Measurements from ENCODE around the gene TMED7.

TMED7 gene

DNA sequence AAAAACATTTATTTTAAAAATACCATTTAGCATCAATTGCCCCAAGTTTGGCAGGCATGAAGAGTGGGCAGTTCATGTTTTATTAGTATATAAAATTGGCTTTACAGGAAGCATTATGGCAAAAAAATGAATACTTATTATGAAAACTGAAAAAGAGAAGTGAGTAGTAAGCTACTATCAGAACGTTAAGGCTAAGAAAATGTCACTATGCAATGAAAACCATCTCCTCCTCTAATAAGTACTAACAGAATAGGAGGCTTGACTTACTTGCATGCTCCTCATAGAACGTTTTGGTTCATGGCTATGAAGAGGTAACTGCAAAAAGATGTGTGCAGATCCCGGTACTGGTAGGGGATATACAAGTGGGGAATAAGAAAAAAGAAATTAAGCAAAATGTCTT lies 47.2 kb downstream of the TMED7 start:
- no peak for TF ChIP-seq POLR2AphosphoS5 (IDR thresholded peaks at IDR 0.05; ENCODE audit: low read depth, low read length)
- no peak for TF ChIP-seq POLR2A (IDR thresholded peaks at IDR 0.05; ENCODE audit: low read depth, low read length)
- no peak for TF ChIP-seq TAF1 (IDR thresholded peaks at IDR 0.05; ENCODE audit: borderline replicate concordance, low read depth, low read length)
- FAIRE-seq (peak; percentile 83), DNase-seq (ENCODE audit: insufficient read length) (no peak)

DNA sequence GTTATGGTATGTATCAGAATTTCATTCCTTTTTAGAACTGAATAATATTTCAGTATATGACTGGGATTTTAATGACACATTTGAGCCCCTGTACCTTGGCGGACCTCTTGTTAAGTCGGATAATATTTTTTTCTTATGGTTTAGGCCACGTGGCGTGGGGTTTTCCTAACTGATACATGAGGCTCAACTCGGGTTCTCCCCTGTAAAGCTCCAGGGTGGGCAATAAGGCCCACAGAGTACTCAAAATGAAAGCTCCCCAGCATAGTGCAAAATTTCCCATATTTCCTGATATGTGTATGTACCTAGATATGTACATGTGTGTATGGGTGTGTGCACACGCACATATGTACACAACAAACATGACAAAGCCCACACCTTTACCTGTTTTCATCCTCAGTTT lies 48.1 kb downstream of the TMED7 start:
- FAIRE-seq (peak; percentile 5), DNase-seq (ENCODE audit: insufficient read length) (no peak)
- TF ChIP-seq TAF1 (IDR thresholded peaks at IDR 0.05; ENCODE audit: borderline replicate concordance, low read depth, low read length) (no peak), POLR2A (IDR thresholded peaks at IDR 0.05; ENCODE audit: low read depth, low read length) (no peak), POLR2AphosphoS5 (IDR thresholded peaks at IDR 0.05; ENCODE audit: low read depth, low read length) (no peak)

GRCh38 chr5:115577329-115577728 lies 48.5 kb downstream of the TMED7 start:
- DNase-seq (ENCODE audit: insufficient read length) (no peak), FAIRE-seq (no peak)
- no peak for TF ChIP-seq POLR2AphosphoS5 (IDR thresholded peaks at IDR 0.05; ENCODE audit: low read depth, low read length)
- TF ChIP-seq TAF1 (IDR thresholded peaks at IDR 0.05; ENCODE audit: borderline replicate concordance, low read depth, low read length), result no peak
- TF ChIP-seq POLR2A (IDR thresholded peaks at IDR 0.05; ENCODE audit: low read depth, low read length), result no peak

- TF ChIP-seq TAF1 (IDR thresholded peaks at IDR 0.05; ENCODE audit: borderline replicate concordance, low read depth, low read length) (no peak), POLR2AphosphoS5 (IDR thresholded peaks at IDR 0.05; ENCODE audit: low read depth, low read length) (no peak), POLR2A (IDR thresholded peaks at IDR 0.05; ENCODE audit: low read depth, low read length) (no peak)
- FAIRE-seq (peak; percentile 98), DNase-seq (ENCODE audit: insufficient read length) (no peak)
Measured at GRCh38 chr5:115575167-115576070, 50.4 kb downstream of the TMED7 start.

DNA sequence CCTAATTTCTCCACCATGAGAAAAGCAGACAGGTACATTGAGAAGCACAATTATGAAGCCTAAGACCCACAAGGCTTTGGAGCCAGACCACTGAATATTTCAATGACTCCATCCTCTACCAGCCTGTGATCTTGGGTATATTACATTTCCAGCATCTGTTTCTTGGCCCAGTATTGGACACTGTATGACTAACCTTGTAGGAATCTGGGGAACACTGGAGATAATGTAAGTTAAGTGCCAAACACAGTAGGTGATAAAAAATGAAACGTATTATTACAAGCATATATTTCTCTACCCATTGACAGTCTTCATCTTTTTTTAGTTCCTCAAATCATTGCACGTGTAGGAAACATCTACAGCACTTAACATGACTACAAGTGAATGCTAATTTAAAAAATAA lies 52.7 kb downstream of the TMED7 start:
- TF ChIP-seq TAF1 (IDR thresholded peaks at IDR 0.05; ENCODE audit: borderline replicate concordance, low read depth, low read length), result no peak
- TF ChIP-seq POLR2AphosphoS5 (IDR thresholded peaks at IDR 0.05; ENCODE audit: low read depth, low read length), result no peak
- TF ChIP-seq POLR2A (IDR thresholded peaks at IDR 0.05; ENCODE audit: low read depth, low read length), result no peak
- DNase-seq (ENCODE audit: insufficient read length) (no peak), FAIRE-seq (peak; percentile 57)

DNA sequence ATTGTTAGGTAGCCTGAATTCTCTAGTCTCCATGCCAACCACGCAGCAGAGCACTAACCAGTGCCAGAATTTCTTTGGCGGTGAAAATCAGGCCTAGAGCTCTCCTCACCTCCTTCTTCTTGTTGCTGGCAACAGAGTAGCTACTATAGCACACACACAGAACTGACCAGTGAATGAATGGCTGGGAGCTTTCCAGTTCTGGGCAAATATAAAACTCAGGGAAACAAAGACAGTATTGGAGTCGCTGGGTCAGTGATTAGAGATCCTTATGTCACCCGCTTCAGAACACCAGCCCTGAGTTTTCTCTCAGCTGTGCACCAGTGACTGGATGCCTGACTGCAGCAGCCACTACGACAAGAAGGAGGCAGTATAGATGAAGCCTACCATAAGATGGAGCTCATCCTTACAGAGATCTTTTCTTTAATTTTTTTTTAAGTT lies 54.4 kb downstream of the TMED7 start:
- no peak for FAIRE-seq
- DNase-seq (ENCODE audit: insufficient read length), result no peak
- TF ChIP-seq POLR2AphosphoS5 (IDR thresholded peaks at IDR 0.05; ENCODE audit: low read depth, low read length) (no peak), POLR2A (IDR thresholded peaks at IDR 0.05; ENCODE audit: low read depth, low read length) (no peak), TAF1 (IDR thresholded peaks at IDR 0.05; ENCODE audit: borderline replicate concordance, low read depth, low read length) (no peak)

DNA sequence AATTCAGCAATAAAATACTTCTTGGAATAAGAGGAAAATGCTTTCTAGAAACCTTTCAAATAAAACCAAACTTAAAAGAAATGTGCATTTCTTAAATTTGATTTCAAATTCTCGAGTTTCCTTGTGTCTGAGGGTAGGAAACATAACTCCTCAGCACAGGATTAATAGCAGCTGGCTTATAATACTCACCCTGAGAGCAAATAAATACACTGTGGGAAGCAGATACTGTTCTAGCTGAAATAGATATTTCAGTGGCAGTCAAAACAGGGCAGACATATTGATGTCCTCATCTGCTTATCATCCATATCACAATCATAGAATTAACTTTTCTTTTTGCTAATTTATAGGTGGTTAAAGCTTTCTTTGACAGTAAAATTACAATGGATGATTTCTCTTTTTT lies 57.2 kb downstream of the TMED7 start:
- DNase-seq (ENCODE audit: insufficient read length) (no peak), FAIRE-seq (peak; percentile 54)
- TF ChIP-seq POLR2AphosphoS5 (IDR thresholded peaks at IDR 0.05; ENCODE audit: low read depth, low read length) (no peak), POLR2A (IDR thresholded peaks at IDR 0.05; ENCODE audit: low read depth, low read length) (no peak), TAF1 (IDR thresholded peaks at IDR 0.05; ENCODE audit: borderline replicate concordance, low read depth, low read length) (no peak)

- no peak for TF ChIP-seq TAF1 (IDR thresholded peaks at IDR 0.05; ENCODE audit: borderline replicate concordance, low read depth, low read length)
- no peak for TF ChIP-seq POLR2AphosphoS5 (IDR thresholded peaks at IDR 0.05; ENCODE audit: low read depth, low read length)
- no peak for TF ChIP-seq POLR2A (IDR thresholded peaks at IDR 0.05; ENCODE audit: low read depth, low read length)
- DNase-seq (ENCODE audit: insufficient read length) (no peak), FAIRE-seq (no peak)
Measured at GRCh38 chr5:115565233-115565632, 60.6 kb downstream of the TMED7 start.
